ENCODE results near the gene PCDHB5. TPM values are rescaled to one million over a fixed set of nuclear protein-coding genes. Genes with fewer than 3 reads are reported as not detected.
A peak's percentile ranks its signal among the peaks of the same experiment; 100 is the strongest.

Gene PCDHB5
- total and polyA plus RNA-seq, 2 of the 13 experiments (the other 11 are each of a cell fraction or from before 2014, with no cell fraction given): 0.07 to 0.08 TPM

GRCh38 chr5:141182248-141182647 is 47.2 kb downstream of the PCDHB5 start, which contains the start of gene PCDHB16 (continued):
- no peak for TF ChIP-seq ZBTB4 (CRISPR knock-in tag; IDR thresholded peaks at IDR 0.05; ENCODE audit: borderline replicate concordance)
- TF ChIP-seq ZNF280B (CRISPR knock-in tag; IDR thresholded peaks at IDR 0.05; ENCODE audit: borderline replicate concordance): no peak
- TF ChIP-seq ZNF343 (CRISPR knock-in tag; IDR thresholded peaks at IDR 0.05): no peak
- TF ChIP-seq ZFP1 (CRISPR knock-in tag; IDR thresholded peaks at IDR 0.05): no peak
- TF ChIP-seq ZNF142 (CRISPR knock-in tag; IDR thresholded peaks at IDR 0.05): 0 out of 2 replicates have a peak, but pooled peaks have one; percentile 33
- 0 out of 2 replicates have a peak, but pooled peaks have one; percentile 27 for TF ChIP-seq MED1 (CRISPR knock-in tag; IDR thresholded peaks at IDR 0.05)
- no peak for TF ChIP-seq ARID3A (IDR thresholded peaks at IDR 0.05; ENCODE audit: low read depth, low read length)
- no peak for TF ChIP-seq TARDBP (CRISPR knock-in tag; IDR thresholded peaks at IDR 0.05)
- no peak for TF ChIP-seq NCOR1 (IDR thresholded peaks at IDR 0.05; ENCODE audit: borderline replicate concordance, low read length)
- TF ChIP-seq ZNF841 (CRISPR knock-in tag; IDR thresholded peaks at IDR 0.05; ENCODE audit: borderline replicate concordance): no peak
- TF ChIP-seq XBP1 (CRISPR knock-in tag; IDR thresholded peaks at IDR 0.05): 0 out of 2 replicates have a peak, but pooled peaks have one; percentile 24
- TF ChIP-seq ZMAT5 (CRISPR knock-in tag; IDR thresholded peaks at IDR 0.05; ENCODE audit: borderline replicate concordance, low read depth): no peak
- TF ChIP-seq PTBP1 (IDR thresholded peaks at IDR 0.05; ENCODE audit: low read depth, low read length, poor library complexity, severe bottlenecking): no peak
- 0 out of 2 replicates have a peak, but pooled peaks have one; percentile 7 for TF ChIP-seq CREB1 (IDR thresholded peaks at IDR 0.05)
- no peak; the same call in 1 of the 2 replicates for TF ChIP-seq CREB1 (CRISPR knock-in tag; IDR thresholded peaks at IDR 0.05)
- TF ChIP-seq ZFYVE20 (CRISPR knock-in tag; IDR thresholded peaks at IDR 0.05; ENCODE audit: borderline replicate concordance, low read depth): no peak
- no peak for TF ChIP-seq ZBTB7B (CRISPR knock-in tag; IDR thresholded peaks at IDR 0.05)
